8988T (cell line): Measurements from ENCODE around the gene SCARB2.

ENCODE experiments used
- DNase-seq: peaks from one replicate; pipeline ENCODE4 v3.0.0; 2011

SCARB2 gene

DNA sequence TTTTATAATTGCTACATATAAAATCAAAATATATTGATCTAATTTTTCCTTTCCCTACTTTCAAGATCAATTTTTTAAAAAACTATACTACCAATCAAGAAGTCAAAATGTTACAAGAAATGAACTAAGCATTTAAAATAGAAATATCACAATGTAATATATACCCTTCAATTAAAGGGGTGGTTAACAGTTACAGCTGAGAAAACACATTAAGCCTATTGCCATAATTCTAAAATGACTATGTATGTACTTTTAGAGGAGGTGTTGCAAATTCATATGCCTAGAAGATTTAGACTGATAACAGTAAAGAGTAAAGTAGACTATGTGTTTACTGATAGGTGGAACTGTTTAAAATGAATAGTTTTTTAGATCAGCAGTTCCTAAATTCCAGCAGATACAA lies 69.1 kb downstream of the SCARB2 start:
- DNase-seq, result no peak

DNA sequence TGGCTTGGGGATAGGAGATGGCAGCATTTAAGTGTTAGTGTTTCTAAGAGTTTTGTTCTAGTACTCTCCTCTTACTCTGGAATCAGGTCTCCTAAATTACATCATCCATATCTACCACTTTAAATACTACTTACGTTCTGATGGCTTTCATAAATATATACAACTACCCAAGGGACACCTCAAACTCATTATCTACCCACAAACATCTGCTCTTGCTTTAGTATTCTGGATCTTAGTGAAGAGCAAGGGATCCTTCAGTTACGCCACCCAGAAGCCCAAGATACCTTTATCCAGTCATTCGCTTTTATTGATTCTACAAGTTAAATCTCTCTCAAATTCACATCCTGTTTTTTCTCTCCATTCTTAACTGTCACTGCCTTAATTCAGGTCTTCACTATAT lies 72.4 kb downstream of the SCARB2 start:
- DNase-seq, result no peak

DNA sequence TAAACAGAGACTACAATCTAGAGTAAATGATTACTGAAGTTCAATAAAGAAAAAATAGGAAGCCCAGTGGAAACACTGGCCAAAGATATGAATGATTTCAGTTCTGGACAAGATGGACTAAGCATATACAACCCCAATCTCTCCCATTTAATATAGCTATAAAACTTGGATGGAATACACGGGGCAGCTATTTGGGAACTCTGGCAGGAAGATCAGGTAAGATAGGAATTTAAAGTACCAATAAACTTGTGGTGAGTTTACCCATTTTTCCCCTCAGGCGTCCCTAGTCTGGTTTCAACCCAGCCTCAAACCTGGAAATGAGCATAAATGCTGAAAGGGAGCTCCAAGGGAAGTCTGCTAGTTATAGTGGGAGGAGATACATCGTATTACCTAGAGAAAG lies 85.9 kb downstream of the SCARB2 start:
- no peak for DNase-seq

DNA sequence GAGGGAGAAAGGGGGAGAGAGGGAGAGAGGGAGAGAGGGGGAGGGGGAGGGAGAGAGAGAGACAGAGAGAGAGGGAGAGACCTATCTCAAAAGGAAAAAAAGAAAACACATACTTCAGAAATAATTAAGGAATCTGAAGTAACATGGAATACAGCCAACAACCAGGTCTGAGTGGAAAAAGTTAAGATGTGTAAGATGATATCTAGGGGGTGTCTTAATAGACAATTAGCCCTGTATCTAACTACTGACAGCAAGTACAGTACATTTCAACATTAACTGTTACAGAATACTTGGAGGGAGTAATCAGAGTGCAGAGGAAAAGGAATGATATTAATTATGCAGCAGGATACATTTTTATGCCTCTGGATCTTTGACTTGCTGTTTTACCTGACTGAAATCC lies 87.8 kb downstream of the SCARB2 start:
- DNase-seq, result no peak

DNA sequence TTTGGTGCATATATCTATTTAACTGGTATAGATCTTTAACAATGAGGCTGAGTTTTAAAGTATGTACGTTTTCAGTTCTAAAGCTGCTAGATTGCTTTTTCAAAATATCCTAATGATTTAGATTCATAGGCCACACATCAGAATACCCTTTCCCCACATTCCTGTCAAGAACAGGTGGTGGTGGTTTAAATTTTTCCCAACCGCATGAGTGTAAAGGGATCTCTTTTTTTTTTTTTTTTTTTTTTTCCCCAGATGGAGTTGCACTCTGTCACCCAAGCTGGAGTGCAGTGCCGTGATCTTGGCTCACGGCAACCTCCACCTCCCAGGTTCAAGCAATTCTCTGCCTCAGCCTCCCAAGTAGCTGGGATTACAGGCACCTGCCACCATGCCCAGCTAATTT lies 93.4 kb downstream of the SCARB2 start:
- no peak for DNase-seq

DNA sequence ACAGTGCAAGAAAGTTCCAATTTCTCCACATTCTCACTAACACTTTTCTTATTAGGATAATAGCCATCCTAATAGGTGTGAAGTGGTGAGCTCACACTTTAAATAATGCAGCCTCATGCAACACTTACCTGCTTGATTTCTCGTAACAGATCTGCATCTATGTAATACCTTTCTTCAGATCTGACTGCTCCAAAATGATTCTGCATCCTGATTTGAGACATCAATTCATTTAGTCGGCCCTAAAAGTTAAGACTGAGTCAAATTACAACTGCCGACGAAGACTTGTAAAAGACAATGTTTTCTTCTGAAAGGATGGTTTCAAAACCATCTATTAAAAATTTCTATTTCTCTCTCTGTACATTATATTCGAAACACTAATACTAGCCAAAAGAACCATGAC lies 96.1 kb downstream of the SCARB2 start:
- no peak for DNase-seq

DNA sequence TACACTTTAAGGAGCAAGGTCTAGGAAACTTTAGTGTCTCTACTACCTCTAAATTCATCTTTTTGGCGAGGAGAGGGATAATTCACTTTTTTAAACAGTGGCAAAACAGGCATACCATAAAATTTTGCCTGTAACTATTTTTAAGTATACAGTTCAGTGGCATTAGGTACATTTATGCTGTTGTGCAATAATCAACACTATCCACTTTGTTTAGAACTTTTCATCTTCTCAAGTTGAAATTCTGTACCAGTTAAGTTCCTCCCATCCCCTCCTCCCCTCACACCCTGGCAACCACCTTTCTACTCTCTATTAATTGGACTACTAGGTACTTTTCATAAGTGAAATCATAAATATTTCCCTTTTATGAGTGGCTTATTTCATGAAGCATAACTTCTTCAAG lies 96.8 kb downstream of the SCARB2 start:
- DNase-seq, result no peak
